ENCODE measurements around the gene ING3.

The ING3 gene

GRCh38 chr7:120959929-120960484, 9.4 kb downstream of the ING3 start:
- H2AFZ ChIP-seq = no peak overlapping the region
- TF ChIP-seq, protein P1, sequence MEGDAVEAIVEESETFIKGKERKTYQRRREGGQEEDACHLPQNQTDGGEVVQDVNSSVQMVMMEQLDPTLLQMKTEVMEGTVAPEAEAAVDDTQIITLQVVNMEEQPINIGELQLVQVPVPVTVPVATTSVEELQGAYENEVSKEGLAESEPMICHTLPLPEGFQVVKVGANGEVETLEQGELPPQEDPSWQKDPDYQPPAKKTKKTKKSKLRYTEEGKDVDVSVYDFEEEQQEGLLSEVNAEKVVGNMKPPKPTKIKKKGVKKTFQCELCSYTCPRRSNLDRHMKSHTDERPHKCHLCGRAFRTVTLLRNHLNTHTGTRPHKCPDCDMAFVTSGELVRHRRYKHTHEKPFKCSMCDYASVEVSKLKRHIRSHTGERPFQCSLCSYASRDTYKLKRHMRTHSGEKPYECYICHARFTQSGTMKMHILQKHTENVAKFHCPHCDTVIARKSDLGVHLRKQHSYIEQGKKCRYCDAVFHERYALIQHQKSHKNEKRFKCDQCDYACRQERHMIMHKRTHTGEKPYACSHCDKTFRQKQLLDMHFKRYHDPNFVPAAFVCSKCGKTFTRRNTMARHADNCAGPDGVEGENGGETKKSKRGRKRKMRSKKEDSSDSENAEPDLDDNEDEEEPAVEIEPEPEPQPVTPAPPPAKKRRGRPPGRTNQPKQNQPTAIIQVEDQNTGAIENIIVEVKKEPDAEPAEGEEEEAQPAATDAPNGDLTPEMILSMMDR (IDR thresholded peaks at IDR 0.05) = no peak
- no peaks in the 10 kb centered on the region for H3K36me3 ChIP-seq (ENCODE audit: control insufficient read depth, insufficient read depth, low read length)
- H3K4me1 ChIP-seq = no peaks in the 10 kb centered on the region
- no peaks in the 10 kb centered on the region for H3K9me3 ChIP-seq (ENCODE audit: control insufficient read depth, low read length)
- H3K4me3 ChIP-seq (ENCODE audit: low read depth, low read length) = no peak overlapping the region
- H3K27me3 ChIP-seq (ENCODE audit: control insufficient read depth, insufficient read depth, low read length) = no peaks in the 10 kb centered on the region
- no peaks in the 10 kb centered on the region for H3K79me2 ChIP-seq
- no peak overlapping the region for H3K9ac ChIP-seq
- H3K27ac ChIP-seq = no peak overlapping the region
- H3K4me2 ChIP-seq (ENCODE audit: low read length) = no peak overlapping the region

- Histone ChIP-seq H3K79me2 (no peaks in the 10 kb centered on the region), H2AFZ (no peak overlapping the region), H3K4me3 (ENCODE audit: low read depth, low read length) (no peak overlapping the region), H3K4me1 (no peaks in the 10 kb centered on the region), H3K27me3 (ENCODE audit: control insufficient read depth, insufficient read depth, low read length) (no peaks in the 10 kb centered on the region), H3K4me2 (ENCODE audit: low read length) (no peak overlapping the region), H3K9ac (no peak overlapping the region), H3K27ac (no peak overlapping the region), H3K36me3 (ENCODE audit: control insufficient read depth, insufficient read depth, low read length) (no peaks in the 10 kb centered on the region), H3K9me3 (ENCODE audit: control insufficient read depth, low read length) (no peaks in the 10 kb centered on the region)
- TF ChIP-seq, protein P1 (IDR thresholded peaks at IDR 0.05) = no peak
Observed at GRCh38 chr7:120960714-120961113, 10.1 kb downstream of the ING3 start.

DNA sequence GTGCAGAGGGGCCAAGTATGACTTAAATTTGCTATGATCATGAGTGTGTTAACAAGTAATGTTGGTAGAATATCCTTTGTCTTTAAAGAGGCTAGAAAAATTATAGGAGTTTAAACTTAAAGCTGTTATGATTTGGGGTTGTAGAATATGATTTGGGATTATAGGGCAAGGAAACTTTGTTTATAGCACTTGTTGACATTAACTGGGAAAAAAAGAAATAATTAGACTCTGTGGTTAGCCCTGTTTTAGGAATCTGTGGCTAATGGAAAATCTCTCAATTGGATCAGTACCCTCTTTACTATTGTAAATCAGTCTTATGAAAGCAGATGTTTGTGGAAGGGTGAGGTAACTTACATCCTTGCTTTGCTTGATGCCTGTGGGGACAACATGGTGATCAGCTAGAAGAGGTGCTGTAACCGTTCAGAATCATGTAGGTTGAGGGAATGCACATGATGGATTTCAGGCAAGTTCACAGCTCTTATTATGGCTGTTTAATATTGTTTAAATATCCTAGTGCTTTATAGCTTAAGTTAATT, 11.1 kb downstream of the ING3 start:
- Histone ChIP-seq H3K36me3 (ENCODE audit: control insufficient read depth, insufficient read depth, low read length) (no peaks in the 10 kb centered on the region), H3K4me2 (ENCODE audit: low read length) (no peak overlapping the region), H3K4me3 (ENCODE audit: low read depth, low read length) (no peak overlapping the region), H2AFZ (no peak overlapping the region), H3K27ac (no peak overlapping the region), H3K4me1 (no peaks in the 10 kb centered on the region), H3K79me2 (no peaks in the 10 kb centered on the region), H3K9me3 (ENCODE audit: control insufficient read depth, low read length) (no peaks in the 10 kb centered on the region), H3K9ac (no peak overlapping the region), H3K27me3 (ENCODE audit: control insufficient read depth, insufficient read depth, low read length) (no peaks in the 10 kb centered on the region)
- TF ChIP-seq, protein P1 (IDR thresholded peaks at IDR 0.05) = no peak

GRCh38 chr7:120964088-120964487, 13.5 kb downstream of the ING3 start:
- Histone ChIP-seq H3K79me2 (no peaks in the 10 kb centered on the region), H3K36me3 (ENCODE audit: control insufficient read depth, insufficient read depth, low read length) (no peaks in the 10 kb centered on the region), H2AFZ (no peak overlapping the region), H3K27me3 (ENCODE audit: control insufficient read depth, insufficient read depth, low read length) (no peaks in the 10 kb centered on the region), H3K4me1 (no peaks in the 10 kb centered on the region), H3K27ac (no peak overlapping the region), H3K4me2 (ENCODE audit: low read length) (no peak overlapping the region), H3K9me3 (ENCODE audit: control insufficient read depth, low read length) (no peaks in the 10 kb centered on the region), H3K4me3 (ENCODE audit: low read depth, low read length) (no peak overlapping the region), H3K9ac (no peak overlapping the region)
- TF ChIP-seq, protein P1 (IDR thresholded peaks at IDR 0.05) = no peak

DNA sequence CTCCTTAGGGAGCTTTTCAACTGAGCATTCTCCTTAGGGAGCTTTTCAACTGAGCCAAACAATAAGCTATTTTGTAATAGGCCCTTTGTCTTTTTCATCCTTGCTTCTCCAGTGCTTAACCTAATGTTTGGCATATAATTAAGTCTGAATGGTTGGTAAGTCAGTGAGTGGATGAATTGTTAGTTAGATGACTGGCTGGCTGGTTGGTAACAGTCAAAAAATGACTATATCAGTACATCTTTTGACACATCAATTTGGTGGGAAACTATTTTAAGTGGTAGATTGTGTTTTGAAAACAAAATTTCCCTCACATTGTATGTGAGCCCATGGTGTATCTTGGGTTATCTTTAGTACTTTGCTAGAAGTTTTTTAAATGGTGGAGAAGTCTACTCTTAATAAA, 16.4 kb downstream of the ING3 start:
- H2AFZ ChIP-seq = no peak overlapping the region
- no peaks in the 10 kb centered on the region for H3K36me3 ChIP-seq (ENCODE audit: control insufficient read depth, insufficient read depth, low read length)
- H3K27ac ChIP-seq = no peak overlapping the region
- no peaks in the 10 kb centered on the region for H3K27me3 ChIP-seq (ENCODE audit: control insufficient read depth, insufficient read depth, low read length)
- no peaks in the 10 kb centered on the region for H3K9me3 ChIP-seq (ENCODE audit: control insufficient read depth, low read length)
- TF ChIP-seq, protein P1 (IDR thresholded peaks at IDR 0.05) = no peak
- no peaks in the 10 kb centered on the region for H3K79me2 ChIP-seq
- no peak overlapping the region for H3K9ac ChIP-seq
- H3K4me3 ChIP-seq (ENCODE audit: low read depth, low read length) = no peak overlapping the region
- H3K4me1 ChIP-seq = no peaks in the 10 kb centered on the region
- H3K4me2 ChIP-seq (ENCODE audit: low read length) = no peak overlapping the region

Data from parathyroid adenoma (tissue), 2 donors.